Measurements from ENCODE around the gene OCA2. TPM values are rescaled to one million over a fixed set of nuclear protein-coding genes. Genes with fewer than 3 reads are reported as not detected.

The OCA2 gene
- polyA plus RNA-seq, 1 donor from 2014 or later = 0.97 TPM

- no peak for TF ChIP-seq REST (IDR thresholded peaks at IDR 0.05; ENCODE audit: borderline replicate concordance)
These were observed 2.9 kb upstream of the OCA2 start (continued) for GRCh38 chr15:28101983-28102441.

- Histone ChIP-seq H3K4me2 (ENCODE audit: low read length) (no peak overlapping the region), H3K9ac (ENCODE audit: low read length) (no peak overlapping the region), H3F3A (ENCODE audit: insufficient read depth, low read length, poor library complexity, severe bottlenecking) (no peaks in the 10 kb centered on the region), H3K9me2 (ENCODE audit: insufficient read depth, low read length) (no peaks in the 10 kb centered on the region), H3K36me3 (ENCODE audit: insufficient read depth, low read length) (no peaks in the 10 kb centered on the region), H2AFZ (ENCODE audit: low read depth, low read length) (no peak overlapping the region), H4K20me1 (ENCODE audit: insufficient read depth) (no peaks in the 10 kb centered on the region), H3K79me2 (replicated peaks; ENCODE audit: insufficient read depth, low read length) (no peaks in the 10 kb centered on the region), H3K27ac (ENCODE audit: low read length) (no peak overlapping the region), H3K9me3 (ENCODE audit: low read length) (no peaks in the 10 kb centered on the region), H3K4me3 (ENCODE audit: low read length) (no peak overlapping the region), H3K27me3 (ENCODE audit: insufficient read depth, low read depth, low read length) (peaks cover 54% of the 10 kb centered on the region)
- no peak for TF ChIP-seq EZH2 (IDR thresholded peaks at IDR 0.05; ENCODE audit: borderline replicate concordance, insufficient read depth, low read length, poor library complexity, severe bottlenecking)
- TF ChIP-seq MXI1 (conservative IDR thresholded peaks at IDR 0.05; ENCODE audit: poor library complexity, severe bottlenecking) = no peak
- no peak for TF ChIP-seq TAF1 (IDR thresholded peaks at IDR 0.05; ENCODE audit: low read depth)
- TF ChIP-seq POLR2AphosphoS5 (IDR thresholded peaks at IDR 0.05) = no peak
- no peak for TF ChIP-seq EP300 (conservative IDR thresholded peaks at IDR 0.05; ENCODE audit: poor library complexity, severe bottlenecking)
- no peak for TF ChIP-seq CTCF (IDR thresholded peaks at IDR 0.05; ENCODE audit: poor library complexity, severe bottlenecking)
- no peak for TF ChIP-seq SMC3 (conservative IDR thresholded peaks at IDR 0.05; ENCODE audit: poor library complexity)
- no peak for TF ChIP-seq REST (IDR thresholded peaks at IDR 0.05; ENCODE audit: borderline replicate concordance)
- no peak for TF ChIP-seq RAD21 (conservative IDR thresholded peaks at IDR 0.05)
These were observed 2.1 kb upstream of the OCA2 start for GRCh38 chr15:28101201-28101600.

Data from neural cell (in vitro differentiated cells).